Stimulated activated CD8-positive, alpha-beta memory T cell treated with anti-CD3 and anti-CD28 coated beads, Interleukin-4, amount 100 ng/mL, for 24 hours (primary cell): ENCODE results near the gene COL9A3.
"Not testable (repeated sequence)": the region's sequence is repeated elsewhere in the genome, so short reads cannot be mapped to it uniquely, and the experiment has no call there.

Experiments used
- DNase-seq: peaks from one replicate; pipeline ENCODE4 v3.0.0-alpha.2; 2020; ENCODE audit warnings: low read depth

Gene COL9A3

DNA sequence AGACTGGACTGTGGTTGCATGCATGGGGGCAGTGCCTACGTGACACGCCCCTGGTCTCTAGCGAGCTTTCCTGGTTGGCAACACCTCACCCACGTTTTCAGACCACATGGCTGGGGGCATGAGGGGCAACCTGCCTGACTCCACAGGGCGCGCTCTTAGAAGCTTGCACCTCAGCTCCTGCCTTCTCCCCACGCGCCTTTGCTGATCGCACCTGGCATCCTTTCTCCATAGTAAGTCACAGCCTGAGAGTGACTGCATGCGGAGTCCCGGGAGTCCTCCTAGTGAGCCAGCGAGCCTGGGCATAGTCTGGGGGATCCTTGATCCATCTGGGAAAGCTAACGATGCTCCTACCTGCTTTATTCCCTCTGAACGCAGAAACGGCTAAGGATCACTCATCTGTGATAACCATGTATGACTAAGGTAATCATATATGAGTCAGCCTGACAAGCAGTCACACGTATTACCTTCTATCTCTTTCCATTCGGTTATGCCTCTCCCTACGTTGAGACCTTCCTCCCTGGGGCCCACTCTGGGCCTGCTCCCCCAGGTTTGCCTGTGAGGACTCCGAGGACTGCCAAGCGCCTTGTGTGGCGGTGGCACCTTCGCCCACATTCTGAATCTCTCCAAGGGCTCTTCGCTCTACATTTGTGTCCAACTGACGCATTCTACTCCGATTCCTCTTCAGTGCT is 40.2 kb downstream of the COL9A3 start:
- no peak for DNase-seq

DNA sequence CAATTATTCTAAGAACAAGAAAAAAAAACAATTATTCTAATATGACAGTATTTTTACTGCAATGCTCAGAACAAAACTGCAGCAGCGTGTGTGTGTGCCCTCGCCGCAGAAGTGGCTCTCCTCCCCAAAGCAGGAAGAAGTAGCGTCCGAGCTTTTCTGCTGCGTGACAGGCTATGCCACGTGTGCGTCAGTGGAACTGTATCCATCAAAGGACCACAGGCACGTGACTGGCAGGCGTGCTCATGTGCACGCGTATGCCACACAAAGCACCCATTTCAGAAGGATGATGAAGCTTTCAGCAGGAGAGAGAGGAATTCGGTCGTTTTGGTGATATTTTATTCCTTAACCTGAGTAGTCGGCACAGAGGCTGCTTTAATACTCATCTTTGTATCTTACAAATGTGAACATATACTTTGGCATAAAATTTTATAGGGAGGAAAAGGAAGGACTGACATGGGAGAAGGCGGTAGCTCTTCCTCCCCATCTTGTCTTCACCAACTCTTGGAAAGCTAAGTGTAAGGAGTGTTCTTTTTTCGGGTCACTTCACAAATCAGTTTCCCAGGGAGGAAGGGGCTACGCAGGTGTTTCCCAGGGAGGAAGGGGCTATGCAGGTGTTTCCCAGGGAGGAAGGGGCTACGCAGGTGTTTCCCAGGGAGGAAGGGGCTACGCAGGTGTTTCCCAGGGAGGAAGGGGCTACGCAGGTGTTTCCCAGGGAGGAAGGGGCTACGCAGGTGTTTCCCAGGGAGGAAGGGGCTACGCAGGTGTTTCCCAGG is 41.4 kb downstream of the COL9A3 start:
- DNase-seq, result no peak

DNA sequence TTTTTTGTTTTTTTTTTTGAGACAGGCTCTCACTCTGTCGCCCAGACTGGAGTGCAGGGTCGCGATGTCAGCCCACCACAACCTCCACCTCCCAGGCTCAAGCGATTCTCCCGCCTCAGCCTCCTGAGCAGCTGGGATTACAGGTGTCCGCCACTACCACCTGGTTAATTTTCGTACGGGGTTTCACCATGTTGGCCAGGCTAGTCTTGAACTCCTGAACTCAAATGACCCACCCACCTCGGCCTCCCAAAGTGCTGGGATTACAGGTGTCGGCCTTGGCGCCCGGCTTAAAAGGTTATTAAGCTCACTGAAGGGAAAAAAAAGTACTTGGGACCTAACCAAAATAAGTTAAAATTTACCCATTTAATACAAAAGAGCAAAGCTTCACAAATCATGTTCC is 42.9 kb downstream of the COL9A3 start:
- DNase-seq, result no peak

DNA sequence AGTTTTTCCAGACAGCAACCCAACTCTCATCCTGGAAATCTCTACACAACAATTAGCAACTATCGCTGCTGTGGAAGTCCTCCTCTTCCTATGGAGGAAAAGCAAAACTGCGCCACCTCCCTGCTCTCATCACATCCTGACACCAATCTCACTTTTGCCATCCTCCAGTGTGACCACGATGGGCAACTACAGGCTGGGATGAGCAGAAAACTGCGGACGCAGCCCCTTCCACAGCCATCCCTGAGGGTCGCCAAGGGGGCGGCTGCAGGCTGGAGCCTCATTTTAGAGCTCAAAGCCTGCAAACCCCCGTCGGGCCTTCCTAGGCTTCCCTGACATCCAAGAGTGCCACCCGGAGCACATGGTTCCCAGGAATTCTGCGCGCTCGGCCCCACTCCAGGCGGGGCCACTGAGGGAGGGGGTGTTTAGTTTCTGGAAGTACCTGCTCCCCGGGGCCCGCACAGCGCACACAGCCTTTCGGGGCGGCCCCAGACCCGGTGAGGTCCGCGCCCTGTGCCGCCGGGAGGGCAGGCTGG is 43.6 kb downstream of the COL9A3 start:
- no peak for DNase-seq

DNA sequence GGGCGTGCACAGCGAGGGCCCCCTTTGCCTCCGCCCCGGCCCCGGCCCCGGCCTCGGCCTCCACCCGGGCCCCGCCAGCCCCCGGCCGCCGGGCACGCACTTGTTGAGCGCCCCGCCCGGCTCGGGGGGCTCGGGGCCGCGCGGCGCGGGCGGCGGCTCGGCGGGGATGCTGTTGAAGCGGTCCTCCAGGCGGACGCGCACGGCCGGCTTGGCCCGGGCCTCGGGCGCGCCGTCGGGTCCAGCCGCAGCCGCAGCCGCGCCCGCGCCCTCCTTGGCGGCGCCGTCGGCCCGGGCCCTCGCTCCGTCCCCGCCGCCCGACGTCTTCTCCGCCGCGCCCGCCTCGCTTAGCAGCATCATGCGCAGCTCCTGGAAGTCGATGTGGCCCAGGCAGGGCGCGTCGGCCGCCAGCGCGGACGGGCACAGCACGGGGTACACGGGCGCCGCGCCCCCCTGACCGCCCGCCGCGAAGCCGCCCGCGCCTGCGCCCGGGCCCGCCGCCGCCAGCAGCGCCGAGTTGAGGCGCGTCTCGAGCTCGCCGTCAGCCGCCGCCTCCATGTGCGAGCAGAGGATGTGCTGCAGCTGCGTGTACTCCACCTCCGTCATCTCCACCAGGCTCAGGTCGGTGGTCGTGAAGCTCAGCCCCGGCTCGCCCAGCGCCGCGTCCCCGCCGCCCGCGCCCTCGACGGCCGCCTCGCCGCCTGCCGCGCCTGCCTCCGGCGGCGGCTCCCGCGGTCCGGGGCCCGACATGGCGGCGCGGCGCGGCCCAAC is 44.3 kb downstream of the COL9A3 start:
- no peak for DNase-seq

DNA sequence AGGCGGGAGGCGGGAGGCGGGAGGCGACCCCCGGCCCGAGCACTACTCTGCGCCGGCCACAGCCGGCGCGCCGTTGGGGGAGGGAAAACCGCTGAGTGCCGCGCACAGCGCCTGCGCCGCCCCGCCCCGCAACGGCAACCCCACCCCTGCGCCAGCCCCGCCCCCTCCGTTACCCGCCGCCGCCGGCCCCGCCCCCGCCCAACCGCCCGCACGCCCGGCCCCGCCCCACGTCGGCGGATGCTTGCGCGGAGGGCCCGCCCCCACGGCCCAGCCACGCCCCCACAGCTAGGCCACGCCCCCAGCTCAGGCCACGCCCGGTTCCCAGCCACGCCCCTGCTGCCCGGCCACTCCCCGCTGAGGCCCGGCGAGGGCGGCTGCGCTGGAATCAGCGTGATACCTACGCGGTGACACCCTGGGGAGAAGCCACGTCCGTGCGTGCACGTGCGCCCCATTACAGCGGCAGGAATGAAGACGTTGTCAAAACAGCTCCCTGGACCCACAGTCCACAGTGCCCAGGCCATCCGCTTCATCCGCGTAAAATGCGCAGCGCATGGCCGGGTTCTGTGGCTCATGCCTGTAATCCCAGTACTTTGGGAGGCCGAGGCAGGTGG is 45.0 kb downstream of the COL9A3 start, which contains the start of gene TCFL5:
TSS of gene TCFL5 (minus strand) at position 97 of the 611 bp plus-strand sequence. CDS start 152 bp downstream, outside the sequence.
- peak; percentile 86 for DNase-seq

DNA sequence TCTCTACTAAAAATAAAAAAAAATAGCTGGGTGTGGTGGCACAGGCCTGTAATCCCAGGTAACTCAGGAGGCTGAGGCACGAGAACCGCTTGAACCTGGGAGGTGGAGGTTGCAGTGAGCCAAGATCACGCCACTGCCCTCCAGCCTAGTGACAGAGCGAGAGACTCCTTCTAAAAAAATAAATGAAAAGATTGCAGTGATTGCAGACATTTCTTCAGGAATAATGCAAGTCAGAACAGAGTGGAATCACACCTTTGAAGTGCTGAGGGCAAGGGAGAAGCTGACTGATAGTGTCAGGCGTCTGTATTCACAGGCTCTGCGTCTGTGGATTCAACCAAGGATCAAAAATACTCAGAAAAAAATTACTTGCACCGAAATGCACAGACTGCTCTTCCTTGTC is 47.4 kb downstream of the COL9A3 start:
- DNase-seq, result no peak

DNA sequence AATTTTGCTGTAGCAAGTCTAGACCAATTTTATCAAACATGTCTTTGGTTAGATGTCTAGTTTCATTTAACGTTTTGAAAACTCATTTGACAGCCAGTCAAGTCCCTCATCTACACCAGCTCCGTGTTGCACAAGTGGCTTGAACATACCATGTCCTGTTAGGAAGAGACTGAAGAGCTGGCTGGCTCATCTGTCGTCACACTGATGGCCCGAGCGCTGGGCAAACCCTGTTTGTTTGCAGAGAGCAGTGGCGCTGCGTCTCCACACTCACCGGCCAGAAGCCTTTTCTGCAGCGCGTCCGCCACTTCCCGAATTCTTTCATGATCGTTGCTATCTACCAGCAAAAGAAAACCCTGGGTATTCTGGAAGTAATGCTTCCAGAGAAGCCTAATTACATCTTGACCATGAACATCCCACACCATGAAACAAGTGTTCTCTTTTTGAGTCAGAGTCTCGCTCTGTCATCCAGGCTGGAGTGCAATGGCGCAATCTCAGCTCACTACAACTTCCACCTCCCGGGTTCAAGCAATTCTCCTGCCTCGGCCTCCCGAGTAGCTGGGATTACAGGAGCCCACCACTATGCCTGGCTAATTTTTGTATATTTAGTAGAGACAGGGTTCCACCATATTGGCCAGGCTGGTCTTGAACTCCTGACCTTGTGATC is 55.5 kb downstream of the COL9A3 start:
- DNase-seq, result no peak

DNA sequence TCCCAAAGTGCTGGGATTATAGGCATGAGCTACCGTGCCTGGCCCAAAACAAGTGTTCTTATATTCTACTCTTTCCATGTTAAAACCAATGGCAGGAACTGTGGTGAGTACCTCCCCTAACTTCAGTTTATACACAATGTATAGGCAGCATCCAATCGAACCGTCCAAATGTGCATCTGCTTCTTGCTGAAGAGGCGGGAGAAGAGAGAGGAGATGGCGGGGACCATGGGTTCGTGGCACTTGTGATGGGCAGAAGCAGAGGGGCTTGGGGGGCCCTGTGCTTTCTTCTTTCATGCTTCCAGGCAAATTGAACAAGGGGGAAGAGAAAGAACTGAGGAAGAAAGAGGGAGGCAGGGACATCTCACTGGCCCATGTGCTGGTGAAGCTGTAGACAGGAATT is 56.0 kb downstream of the COL9A3 start:
- DNase-seq, result no peak

DNA sequence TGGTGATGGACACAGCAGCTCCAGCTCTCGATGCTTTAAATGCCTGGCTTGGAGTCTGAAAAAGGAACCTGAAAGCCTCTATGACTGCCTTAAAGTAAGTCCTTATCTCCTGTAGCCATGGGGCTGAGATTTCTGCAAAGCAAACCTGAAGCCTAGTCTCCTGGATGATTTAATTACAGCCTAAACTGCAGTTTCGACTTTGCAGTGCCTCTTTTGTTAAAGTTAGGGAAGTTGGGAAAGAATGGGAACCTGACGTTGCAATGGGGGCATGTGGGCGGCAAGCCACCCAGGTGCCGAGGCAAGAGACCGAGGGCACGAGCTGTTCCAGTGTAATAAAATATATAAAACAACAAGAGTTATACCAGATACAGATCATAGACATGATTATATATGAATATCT is 56.4 kb downstream of the COL9A3 start:
- no peak for DNase-seq

DNA sequence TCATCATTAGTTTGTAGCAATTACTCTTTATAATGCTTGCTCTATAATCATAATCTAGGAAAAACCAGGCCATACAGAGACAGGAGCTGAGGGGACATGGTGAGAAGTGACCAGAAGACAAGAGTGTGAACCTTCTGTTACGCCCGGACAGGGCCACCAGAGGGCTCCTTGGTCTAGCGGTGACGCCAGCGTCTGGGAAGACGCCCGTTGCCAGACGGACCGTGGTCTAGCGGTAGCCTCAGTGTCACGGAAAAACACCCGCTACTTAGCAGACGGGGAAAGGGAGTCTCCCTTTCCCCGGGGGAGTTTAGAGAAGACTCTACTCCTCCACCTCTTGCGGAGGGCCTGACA is 56.8 kb downstream of the COL9A3 start:
- DNase-seq, result not testable (repeated sequence)

DNA sequence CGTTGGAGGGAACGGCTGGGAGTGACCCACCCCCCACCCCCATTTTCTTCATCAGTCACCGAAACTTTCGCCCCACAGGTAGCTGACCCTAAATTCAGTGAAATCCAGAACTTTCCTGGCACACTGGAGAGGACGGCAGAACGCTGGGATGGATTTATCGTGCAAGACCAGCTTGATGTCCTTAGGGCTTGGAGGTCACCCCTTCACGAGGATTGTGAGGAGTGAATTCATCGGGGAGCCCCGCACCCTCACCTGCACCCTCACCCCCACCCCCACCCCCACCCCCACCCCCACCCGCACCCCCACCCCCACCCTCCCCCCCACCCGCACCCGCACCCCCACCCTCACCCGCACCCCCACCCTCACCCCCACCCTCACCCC is 58.1 kb downstream of the COL9A3 start:
- DNase-seq, result no peak

DNA sequence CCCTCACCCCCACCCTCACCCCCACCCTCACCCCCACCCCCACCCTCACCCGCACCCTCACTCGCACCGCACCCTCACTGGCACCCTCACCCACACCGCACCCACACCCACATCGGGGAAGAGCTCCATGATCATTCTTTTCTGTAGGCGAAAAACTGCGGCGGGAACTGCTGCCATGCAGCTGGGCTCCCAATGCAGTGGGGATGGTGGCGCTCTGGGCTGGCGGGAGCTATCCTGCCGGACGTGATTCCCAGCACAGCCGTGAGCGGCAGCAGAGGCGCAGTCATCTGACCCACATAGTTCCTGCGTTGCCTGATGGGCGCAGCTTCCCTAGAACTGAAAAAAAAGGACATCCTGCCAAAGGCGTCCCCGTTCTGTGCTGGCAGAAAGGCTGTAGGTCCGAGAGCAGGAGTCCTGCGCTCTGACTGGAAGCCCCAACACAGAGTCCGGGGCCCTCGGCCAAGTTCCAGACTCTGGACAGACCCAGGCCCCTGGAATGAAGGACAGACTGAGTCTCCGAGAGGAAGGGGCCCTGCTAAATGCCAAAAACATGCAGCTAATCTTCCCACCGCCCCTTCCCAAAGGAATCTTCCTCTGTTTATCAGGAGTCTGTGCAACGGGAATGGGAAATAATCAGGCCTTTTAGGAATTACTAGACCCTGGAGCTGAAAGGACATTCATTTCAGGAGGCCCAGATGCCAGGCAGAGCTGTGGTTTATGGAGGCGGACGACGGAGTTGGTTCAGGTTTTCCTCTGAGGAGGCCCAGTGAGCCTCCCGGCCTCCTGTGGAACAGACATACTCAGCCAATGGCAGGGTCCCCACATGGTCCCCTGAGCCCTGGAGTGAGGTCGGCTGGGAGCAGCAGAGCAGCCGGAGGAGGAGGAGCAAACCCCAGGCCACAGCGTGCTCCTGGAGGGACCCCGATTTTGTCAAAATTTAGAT is 58.8 kb downstream of the COL9A3 start:
- no peak for DNase-seq

DNA sequence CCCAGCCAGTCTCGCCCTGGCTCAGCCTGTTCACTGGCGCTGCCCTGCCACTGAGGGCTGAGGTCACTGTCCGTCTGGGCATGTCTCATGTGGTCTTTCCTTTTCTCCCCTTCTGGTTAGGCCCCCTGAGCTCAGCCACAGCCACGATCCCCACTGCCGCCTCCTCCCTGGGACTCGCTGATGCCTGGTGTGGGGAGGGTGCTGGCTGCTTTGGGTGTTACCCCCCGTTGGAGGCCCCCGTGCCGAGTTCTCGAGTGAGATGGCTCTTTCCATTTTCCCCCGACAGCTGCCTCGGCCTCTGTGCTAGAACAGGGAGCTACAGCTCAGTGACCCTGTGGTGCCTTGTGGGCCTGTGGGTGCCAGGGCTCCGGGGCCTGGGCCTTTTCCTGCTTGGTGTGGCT is 59.7 kb downstream of the COL9A3 start:
- no peak for DNase-seq

DNA sequence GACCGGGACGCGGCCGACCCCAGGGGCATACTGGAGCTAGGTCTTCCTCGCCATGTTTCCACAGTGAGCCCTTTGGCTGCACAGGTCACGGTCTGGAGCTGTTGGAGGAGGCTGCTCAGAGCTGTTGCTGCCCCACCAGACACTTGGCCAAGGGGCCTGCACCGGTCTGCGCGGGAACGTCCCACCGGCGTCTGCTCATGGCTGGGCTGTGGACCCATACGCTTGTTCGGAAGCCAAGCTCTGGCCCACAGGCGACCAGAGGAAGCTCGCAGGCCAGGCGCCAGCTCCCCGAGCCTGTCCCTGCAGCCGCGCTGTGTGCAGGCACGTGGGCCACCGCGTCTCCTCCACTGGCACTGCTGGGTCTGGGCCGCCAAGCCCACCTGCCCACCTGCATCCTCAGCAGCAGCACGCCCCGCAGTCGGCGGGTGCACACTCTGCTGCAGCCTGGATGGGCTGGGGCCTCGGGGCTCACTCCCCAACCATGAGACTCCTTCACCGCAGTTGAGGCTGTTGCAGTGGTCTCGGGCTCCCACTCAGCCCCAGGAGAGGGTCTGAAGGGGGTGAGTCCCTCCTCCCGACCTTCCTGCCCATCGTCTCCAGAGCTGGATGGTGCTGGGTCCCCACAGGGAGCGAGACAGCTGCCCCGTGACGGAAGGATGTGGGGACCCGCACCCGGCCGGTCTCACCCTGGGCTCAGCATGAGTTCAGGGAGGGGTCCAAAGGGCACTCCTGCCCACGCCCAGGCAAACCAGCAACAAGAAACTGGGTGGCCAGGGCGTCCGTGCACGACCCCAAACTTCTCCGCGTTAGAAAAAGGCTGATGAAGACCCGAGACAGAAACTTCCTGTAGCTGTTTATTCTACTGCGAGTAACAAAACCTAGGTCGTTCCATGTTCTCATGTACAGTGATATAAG is 60.3 kb downstream of the COL9A3 start:
- no peak for DNase-seq

DNA sequence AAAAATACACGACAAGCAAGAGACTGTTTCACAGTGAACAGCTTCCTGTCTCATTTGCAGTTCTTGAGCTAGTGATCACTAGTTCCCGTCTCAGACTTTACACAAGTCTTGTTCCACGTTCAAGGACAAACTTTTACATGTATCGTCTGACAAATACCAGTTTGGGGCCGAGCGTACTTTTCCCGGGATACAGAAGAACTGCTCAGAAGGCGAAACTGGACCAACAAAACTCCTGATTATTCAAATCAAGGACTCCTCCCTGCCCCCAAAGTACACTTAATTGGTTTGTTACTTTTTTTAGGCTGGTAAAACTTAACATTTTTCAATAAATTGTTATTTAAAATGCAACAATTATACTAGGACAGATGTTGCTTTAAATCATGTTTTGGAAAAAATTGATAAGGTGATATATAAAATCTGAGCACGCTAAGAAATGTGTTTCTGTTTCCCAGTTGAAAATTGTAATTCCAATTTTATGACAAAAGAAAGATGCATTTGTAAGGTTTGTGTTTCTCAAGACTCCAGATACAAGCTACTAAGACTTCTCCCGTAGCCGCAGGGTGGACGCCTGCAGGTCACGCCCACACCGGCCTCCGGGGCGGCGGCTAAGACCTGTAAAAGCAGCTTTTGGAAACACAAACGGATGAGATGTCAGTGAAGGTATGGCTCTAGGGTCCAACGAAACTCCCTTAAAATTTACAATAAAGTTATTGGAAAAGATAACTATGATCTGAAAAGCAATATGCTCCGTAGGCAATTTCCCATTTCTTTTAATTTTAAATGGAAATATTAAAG is 61.6 kb downstream of the COL9A3 start:
- no peak for DNase-seq

DNA sequence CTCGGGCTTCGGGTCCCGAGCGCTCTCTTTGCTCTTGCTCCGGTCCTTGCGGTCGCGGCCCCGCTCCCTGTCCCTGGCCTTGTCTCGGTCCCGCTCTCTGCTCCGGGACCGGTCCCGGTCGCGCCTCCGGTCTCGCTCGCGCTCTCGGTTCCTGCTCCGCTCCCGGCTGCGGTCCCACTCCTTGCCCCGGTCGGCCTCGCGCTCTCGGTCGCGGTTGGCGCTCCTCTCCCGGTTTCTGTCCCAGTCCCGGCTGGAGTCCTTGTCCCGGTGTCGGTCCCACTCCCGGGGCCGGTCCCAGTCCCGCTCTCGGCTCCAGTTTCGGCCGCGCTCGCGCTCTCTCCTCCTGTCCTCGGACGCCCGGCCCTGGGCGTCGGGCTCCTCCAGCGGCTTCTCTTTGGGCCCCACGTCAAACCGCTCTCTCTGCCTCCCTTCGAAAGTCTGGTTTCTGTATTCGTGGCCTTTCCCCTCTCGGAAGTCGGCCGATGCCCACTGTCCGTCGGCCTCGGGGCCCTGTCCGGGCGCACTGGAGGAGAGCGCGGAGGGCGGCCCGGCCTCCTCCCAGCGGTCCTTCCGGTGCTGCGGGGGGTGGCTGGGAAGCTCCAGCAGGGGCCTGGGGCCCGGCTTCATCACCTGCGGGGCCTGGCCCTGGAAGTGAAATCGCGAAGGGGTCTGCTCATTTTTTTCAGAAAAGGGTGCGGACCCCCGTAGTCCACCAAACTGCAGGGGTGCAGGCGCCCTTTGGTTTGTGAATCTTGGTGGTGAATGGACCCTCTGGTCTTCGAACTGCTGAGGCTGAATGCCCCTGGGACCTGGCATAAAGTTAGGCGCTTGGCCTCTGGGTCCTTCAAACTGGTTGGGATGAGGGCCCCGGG is 62.7 kb downstream of the COL9A3 start:
- no peak for DNase-seq
